Activated CD4-positive, alpha-beta T cell treated with anti-CD3 and anti-CD28 coated beads, Interleukin-2, amount 10 ng/mL, durations not matched to agents 7 days and 5 days (primary cell): ENCODE data around the gene CTCFL. TPM values are rescaled to one million over a fixed set of nuclear protein-coding genes. Genes with fewer than 3 reads are reported as not detected.

Experiments used
- CTCF ChIA-PET: fragments of 350-600 bp; sonication (Branson Sonifier 250); formaldehyde crosslinking; loops from one replicate; lab custom pipeline; 2021; ENCODE audit warnings: antibody characterized with exemption; lab: Charles Lee
- POLR2A ChIA-PET: fragments of 350-600 bp; sonication (Branson Sonifier 250); formaldehyde crosslinking; loops from one replicate; lab custom pipeline; 2021; ENCODE audit warnings: antibody characterized with exemption; lab: Charles Lee
- DNase-seq: peaks from one replicate; pipeline ENCODE4 v3.0.0-alpha.2; 2020
- H3K27ac Mint-ChIP-seq: one replicate; pipeline ENCODE4 v1.8.0; 2021; ENCODE audit warnings: mild to moderate bottlenecking, moderate library complexity, mixed read lengths
- H3K27me3 Mint-ChIP-seq: one replicate; pipeline ENCODE4 v1.8.0; 2021; ENCODE audit warnings: mixed read lengths
- H3K36me3 Mint-ChIP-seq: one replicate; pipeline ENCODE4 v1.8.0; 2021; ENCODE audit warnings: low read depth, mixed read lengths
- H3K4me1 Mint-ChIP-seq: one replicate; pipeline ENCODE4 v1.8.0; 2021; ENCODE audit warnings: mixed read lengths
- H3K4me3 Mint-ChIP-seq: one replicate; pipeline ENCODE4 v1.8.0; 2021; ENCODE audit warnings: mild to moderate bottlenecking, moderate library complexity, mixed read lengths
- H3K9me3 Mint-ChIP-seq: one replicate; pipeline ENCODE4 v1.8.0; 2021; ENCODE audit warnings: mixed read lengths
- total RNA-seq, 2 experiments: library from RNA; stranded (reverse); gene quantifications; one replicate each; pipeline ENCODE4 v1.2.3, GENCODE V29; 2021

The CTCFL gene
- total RNA-seq, 2 experiments from 2014 or later: not detected

DNA sequence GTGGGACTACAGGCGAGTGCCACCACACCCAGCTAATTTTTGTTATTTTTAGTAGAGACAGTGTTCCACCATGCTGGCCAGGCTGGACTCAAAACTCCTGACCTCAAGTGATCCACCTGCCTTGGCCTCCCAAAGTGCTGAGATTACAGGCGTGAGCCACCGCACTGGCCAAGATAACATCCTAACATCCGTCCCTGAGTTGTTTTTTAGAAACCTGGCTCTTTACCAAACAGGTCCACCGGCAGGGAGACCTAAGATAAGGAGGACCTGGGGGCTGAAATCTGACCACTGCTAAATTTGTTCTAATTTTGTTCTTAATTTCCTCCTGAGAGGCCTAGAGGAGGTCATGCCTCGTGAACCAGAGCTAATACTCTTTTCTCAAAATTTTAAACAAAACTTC, 20.5 kb downstream of the CTCFL start:
- Mint-ChIP-seq H3K27me3 (peaks cover 58% of the 10 kb centered on the region), H3K4me3 (no peak overlapping the region), H3K27ac (no peak overlapping the region), H3K9me3 (no peaks in the 10 kb centered on the region), H3K4me1 (no peaks in the 10 kb centered on the region), H3K36me3 (no peaks in the 10 kb centered on the region)
- ChIA-PET CTCF (interaction anchor here (1.7 kb wide), 1 partner anchor 75 kb away, joined by 3 read pairs; no protein-coding TSS in a partner anchor), POLR2A (no interaction called here)
- no peak for DNase-seq

DNA sequence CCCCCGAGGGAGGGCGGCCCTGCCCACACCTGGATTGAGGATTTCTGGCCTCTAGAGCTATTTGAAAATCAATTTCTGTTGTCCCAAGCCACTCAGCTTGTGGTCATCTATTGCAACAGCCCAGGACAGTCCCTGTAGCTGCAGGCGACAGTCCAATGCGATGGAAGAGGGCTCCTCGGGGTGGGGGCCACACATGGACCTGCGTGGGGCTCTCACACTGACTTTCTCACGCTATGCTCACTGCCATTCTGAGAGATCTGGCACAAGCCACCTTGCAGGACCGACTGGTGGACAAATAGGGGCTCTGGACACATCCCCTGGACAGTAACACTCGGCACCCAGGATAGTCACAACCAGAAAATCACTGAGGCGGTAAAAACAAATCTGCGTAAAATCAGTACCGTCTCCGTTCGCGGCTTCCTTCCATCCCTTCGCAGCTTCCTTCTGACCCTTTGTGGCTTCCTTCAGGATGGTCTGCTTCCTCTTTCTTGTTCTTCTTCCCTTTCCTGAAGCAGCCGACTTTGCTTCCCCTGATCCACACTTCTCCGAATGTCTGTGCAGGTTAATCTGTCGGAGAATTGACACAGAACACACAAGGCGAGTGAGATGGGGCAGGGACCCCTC, 21.8 kb downstream of the CTCFL start:
- Mint-ChIP-seq H3K9me3 (no peaks in the 10 kb centered on the region), H3K27me3 (peaks cover 55% of the 10 kb centered on the region), H3K4me3 (no peak overlapping the region), H3K36me3 (no peaks in the 10 kb centered on the region), H3K4me1 (peaks cover 7% of the 10 kb centered on the region), H3K27ac (no peak overlapping the region)
- ChIA-PET CTCF (no interaction called here), POLR2A (no interaction called here)
- DNase-seq: no peak

DNA sequence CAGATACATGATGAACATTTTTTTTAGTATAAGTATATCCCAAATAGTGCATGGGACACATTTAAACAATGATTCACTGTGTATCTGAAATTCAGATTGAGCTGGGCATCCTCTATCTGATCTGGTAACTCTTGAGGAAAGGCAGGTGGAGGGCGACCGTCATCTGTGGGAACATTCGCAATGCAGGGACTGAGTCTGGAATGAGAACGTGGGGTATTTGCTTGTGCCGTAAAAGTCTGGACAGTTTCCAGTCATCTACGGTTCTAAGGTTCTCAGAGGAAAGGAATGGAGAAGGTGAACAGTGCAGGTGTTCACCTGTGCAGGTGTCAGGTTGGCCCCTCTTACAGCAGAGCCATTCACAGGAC, 22.6 kb downstream of the CTCFL start:
- peaks cover 57% of the 10 kb centered on the region for H3K27me3 Mint-ChIP-seq
- H3K27ac Mint-ChIP-seq: no peak overlapping the region
- peaks cover 8% of the 10 kb centered on the region for H3K4me1 Mint-ChIP-seq
- no peak for DNase-seq
- POLR2A ChIA-PET: no interaction called here
- CTCF ChIA-PET: interaction anchor here (1.2 kb wide), 1 partner anchor 9 kb away, joined by 3 read pairs; no protein-coding TSS in a partner anchor
- no peak overlapping the region for H3K4me3 Mint-ChIP-seq
- no peaks in the 10 kb centered on the region for H3K9me3 Mint-ChIP-seq
- H3K36me3 Mint-ChIP-seq: no peaks in the 10 kb centered on the region

DNA sequence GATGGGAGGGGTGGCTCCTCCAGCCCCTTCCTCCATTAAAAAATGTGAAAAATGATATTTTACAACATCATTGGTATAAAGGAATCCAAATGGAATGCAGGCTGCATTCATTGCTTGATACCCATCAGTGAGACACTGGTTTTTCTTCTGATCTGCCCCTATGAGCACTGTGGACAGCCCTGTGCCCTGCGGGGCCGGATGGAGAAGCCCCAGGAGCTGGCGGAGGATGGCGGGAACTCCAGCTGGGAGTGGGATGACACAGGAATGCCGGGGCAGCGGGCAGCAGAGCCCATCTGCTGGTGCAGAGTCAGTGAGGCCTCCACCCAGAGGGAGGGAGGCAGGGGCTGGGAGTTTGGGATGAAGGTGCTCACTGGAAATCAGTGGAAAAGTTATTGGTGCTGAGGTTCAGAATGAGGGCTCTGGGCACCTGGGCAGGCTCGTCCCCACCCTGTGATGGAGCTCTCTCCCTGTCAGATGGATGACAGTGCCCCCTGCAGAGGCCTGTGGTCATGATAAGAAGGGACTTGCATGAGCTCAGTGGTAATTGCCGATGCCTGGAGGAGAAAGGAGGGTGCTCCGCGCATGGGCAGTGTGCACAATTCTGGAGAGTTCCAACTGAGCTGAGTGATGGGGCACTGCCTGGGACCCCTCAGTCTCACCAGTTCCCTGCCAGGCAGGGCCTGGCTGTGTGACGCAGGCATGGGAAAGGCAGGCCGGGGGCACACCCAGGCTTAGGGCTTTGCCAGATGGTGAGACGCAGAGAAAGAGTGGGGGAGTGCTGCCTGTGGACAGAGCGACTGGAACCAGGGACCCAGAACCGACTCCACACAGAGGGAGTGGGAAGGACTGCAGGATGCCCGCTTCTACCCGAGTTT, 23.2 kb downstream of the CTCFL start:
- Mint-ChIP-seq H3K4me3 (no peak overlapping the region), H3K4me1 (peaks cover 8% of the 10 kb centered on the region), H3K27me3 (peaks cover 61% of the 10 kb centered on the region), H3K36me3 (no peaks in the 10 kb centered on the region), H3K9me3 (no peaks in the 10 kb centered on the region), H3K27ac (no peak overlapping the region)
- ChIA-PET POLR2A (no interaction called here), CTCF (interaction anchor here (1.2 kb wide), 1 partner anchor 10 kb away, joined by 3 read pairs; no protein-coding TSS in a partner anchor)
- no peak for DNase-seq

DNA sequence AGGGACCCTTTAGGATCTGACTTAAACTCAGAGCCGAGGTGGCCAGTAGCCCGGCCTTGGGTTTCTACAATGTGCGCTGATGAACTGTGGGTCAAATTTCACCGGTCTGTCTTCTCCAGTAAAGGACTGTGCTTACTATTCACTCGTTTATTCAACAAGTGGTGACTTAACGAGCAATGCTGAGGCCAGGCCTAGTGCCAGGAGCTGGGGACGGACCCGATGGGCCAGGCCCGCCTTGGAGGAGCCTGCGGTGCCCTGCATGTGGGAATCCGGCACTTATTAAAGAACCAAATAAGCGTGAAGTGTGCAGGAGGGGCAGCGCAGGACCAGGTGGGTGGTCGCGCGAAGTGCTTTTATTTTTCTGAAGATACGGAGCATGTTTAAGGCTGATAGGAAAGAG, 24.0 kb downstream of the CTCFL start:
- peaks cover 8% of the 10 kb centered on the region for H3K4me1 Mint-ChIP-seq
- DNase-seq: no peak
- H3K27me3 Mint-ChIP-seq: peaks cover 61% of the 10 kb centered on the region
- no peak overlapping the region for H3K4me3 Mint-ChIP-seq
- no peaks in the 10 kb centered on the region for H3K36me3 Mint-ChIP-seq
- no peaks in the 10 kb centered on the region for H3K9me3 Mint-ChIP-seq
- ChIA-PET POLR2A (no interaction called here), CTCF (interaction anchor here (1.2 kb wide), 1 partner anchor 10 kb away, joined by 3 read pairs; no protein-coding TSS in a partner anchor)
- H3K27ac Mint-ChIP-seq: no peak overlapping the region

DNA sequence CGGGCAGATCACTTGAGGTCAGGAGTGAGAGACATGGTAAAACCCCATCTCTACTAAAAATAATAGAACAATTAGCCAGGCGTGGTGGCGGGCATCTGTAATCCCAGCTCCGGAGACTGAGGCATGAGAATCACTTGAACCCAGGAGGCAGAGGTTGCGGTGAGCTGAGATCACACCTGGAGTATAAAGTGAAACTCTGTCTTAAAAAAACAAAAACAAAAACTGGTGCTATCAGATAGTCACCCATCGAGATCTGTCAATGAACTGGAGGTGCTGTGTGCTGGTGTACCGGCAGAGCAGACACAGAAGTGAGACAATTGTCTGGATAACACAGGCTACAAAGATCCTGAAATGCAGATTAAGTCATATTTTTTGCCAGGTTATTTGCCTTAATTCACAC, 24.7 kb downstream of the CTCFL start:
- Mint-ChIP-seq H3K36me3 (no peaks in the 10 kb centered on the region), H3K9me3 (no peaks in the 10 kb centered on the region), H3K4me3 (no peak overlapping the region), H3K4me1 (peaks cover 9% of the 10 kb centered on the region), H3K27ac (no peak overlapping the region), H3K27me3 (peaks cover 58% of the 10 kb centered on the region)
- ChIA-PET POLR2A (no interaction called here), CTCF (interaction anchor here (0.6 kb wide), 1 partner anchor 1476 kb away, joined by 4 read pairs; no protein-coding TSS in a partner anchor)
- no peak for DNase-seq

DNA sequence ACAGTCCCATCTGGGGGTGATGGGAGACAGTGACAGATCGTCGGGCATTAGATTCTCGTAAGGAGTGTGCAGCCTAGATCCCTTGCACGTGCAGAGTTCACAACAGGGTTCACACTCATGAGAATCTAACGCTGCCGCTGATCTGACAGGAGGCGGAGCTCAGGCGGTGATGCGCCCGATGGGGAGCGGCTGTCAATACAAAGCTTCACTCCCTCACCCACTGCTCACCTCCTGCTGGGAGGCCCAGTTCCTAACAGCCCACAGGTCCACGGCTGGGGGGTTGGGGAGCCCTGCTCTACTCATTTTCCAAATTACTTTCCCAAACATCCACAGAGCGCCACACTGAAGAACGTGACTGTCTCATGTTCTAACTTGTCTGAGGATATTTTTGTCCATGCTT, 25.3 kb downstream of the CTCFL start:
- Mint-ChIP-seq H3K4me1 (peaks cover 14% of the 10 kb centered on the region), H3K4me3 (no peak overlapping the region), H3K27ac (no peak overlapping the region), H3K27me3 (peaks cover 58% of the 10 kb centered on the region), H3K36me3 (no peaks in the 10 kb centered on the region), H3K9me3 (no peaks in the 10 kb centered on the region)
- ChIA-PET CTCF (interaction anchor here (0.6 kb wide), 1 partner anchor 1477 kb away, joined by 4 read pairs; no protein-coding TSS in a partner anchor), POLR2A (no interaction called here)
- DNase-seq: no peak

DNA sequence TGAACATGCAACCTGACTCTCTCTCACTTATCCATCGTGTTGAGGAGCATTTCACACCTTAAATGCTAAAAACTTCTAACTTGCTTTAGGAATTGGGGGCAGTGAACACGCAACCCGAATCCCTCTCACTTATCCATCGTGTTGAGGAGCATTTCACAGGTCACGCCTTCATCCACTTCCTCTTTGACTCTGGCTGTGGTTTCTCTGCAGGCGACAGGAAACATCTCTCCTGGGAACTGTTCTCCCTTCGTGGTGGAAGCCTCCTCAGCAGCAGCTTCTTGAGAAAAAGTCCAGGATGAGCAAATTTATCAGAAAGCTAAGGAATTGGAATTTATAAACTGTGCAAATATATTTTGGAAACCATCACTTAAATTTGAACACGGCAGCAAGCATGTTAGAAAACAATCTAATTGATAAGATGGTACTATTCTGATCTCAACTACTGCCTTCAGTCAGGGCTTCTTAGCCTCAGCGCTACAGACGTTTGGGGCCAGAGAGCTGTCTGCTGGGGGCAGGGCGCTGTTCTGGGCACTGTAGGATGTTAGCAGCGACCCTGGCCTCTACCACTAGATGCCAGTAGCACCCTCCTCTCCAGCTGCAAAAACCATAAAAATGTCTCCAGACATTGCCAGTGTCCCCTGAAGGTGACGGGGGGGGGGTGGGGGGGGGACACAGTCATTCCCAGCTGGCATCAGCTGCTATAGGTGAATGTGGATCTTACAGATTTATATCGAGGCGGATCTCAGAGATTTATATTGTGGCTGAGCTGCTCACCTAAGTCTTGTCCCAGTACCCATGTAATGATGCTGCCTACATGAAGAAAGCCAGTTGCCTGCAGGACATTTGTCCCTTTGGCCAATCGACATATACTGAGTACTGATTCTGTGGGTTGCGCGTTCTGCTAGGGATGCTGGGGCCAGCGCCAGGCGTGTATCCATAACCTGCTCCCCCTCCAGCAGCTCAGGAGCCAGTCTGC, 26.2 kb downstream of the CTCFL start:
- Mint-ChIP-seq H3K36me3 (no peaks in the 10 kb centered on the region), H3K27me3 (peaks cover 51% of the 10 kb centered on the region), H3K27ac (no peak overlapping the region), H3K4me3 (no peak overlapping the region), H3K9me3 (no peaks in the 10 kb centered on the region), H3K4me1 (peaks cover 14% of the 10 kb centered on the region)
- peak; percentile 49 for DNase-seq
- CTCF ChIA-PET: no interaction called here
- POLR2A ChIA-PET: no interaction called here

DNA sequence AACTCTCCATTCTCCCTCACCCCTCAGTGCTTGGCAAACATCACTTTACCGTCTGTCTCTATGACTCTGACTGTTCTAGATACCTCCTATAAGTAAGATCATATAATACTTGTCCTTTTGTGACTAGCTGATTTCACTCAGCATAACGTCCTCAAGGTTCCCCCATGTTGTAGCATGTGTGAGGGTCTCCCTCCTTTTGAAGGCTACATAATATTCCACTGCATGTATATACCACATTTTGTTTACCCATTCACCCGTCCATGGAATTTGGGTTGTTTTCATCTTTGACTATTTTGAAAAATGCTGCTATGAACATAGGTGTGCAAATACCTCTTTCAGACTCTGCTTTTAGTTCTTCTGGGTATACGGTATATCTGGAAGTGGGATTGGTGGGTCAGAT, 28.3 kb downstream of the CTCFL start:
- Mint-ChIP-seq H3K4me3 (no peak overlapping the region), H3K27me3 (peaks cover 44% of the 10 kb centered on the region), H3K4me1 (peaks cover 14% of the 10 kb centered on the region), H3K27ac (no peak overlapping the region), H3K9me3 (no peaks in the 10 kb centered on the region), H3K36me3 (no peaks in the 10 kb centered on the region)
- CTCF ChIA-PET: interaction anchor here (1.2 to 1.3 kb wide), 3 partner anchors 115 to 728 kb away, joined by 4 to 8 read pairs (median 4); no protein-coding TSS in a partner anchor
- POLR2A ChIA-PET: no interaction called here
- DNase-seq: no peak

DNA sequence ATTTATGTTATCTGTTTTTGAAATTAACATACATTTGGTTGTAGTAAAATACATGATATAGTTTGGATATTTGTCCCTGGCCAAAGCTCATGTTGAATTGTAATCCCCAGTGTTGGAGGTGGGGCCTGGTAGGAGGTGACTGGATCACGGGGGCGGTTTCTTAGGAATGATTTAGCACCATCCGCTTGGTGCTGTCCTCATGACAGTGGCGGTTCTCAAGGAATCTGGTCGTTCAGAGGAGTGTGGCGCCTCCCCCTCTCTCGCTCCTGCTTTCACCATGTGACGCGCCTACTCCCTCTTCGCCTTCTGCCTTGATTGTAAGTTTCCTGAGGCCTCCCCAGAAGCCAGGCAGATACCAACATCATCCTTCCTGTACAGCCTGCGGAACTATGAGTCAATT, 29.0 kb downstream of the CTCFL start:
- H3K27me3 Mint-ChIP-seq: peaks cover 44% of the 10 kb centered on the region

DNA sequence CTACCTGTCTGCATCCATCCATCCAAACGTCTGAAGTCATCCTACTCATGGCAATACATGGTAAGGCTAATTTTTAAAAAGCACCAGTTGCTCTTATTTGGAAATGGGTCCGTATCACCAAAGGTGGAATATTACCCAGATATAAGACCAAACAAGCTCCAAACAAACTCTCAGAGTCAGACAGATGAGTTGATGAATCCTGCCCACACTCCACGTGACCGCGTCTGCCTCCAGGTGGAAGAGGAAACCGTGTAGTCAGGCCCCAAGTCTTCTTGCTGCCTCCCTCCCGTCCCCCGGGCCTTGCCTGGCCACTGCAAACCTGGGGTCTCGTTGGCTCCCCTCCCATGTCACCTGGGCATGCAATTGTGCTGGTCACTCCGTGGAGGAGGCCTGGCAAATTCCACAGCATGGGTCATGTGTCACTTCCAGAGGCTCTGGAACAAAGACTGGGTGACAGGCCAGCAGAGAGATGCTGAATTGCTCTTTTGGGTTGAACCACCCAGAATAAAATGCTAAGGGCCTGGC, 31.8 kb downstream of the CTCFL start:
- Mint-ChIP-seq H3K4me1 (peaks cover 8% of the 10 kb centered on the region), H3K4me3 (no peak overlapping the region), H3K27ac (no peak overlapping the region), H3K27me3 (peaks cover 32% of the 10 kb centered on the region), H3K9me3 (no peaks in the 10 kb centered on the region), H3K36me3 (no peaks in the 10 kb centered on the region)
- ChIA-PET CTCF (interaction anchor here (0.7 to 1.7 kb wide), 3 partner anchors 50 to 1788 kb away, joined by 3 to 5 read pairs (median 3); no protein-coding TSS in a partner anchor), POLR2A (no interaction called here)
- DNase-seq: no peak

More for the DNA sequence above, 29.0 kb downstream of the CTCFL start:
- Mint-ChIP-seq H3K36me3 (no peaks in the 10 kb centered on the region), H3K27ac (no peak overlapping the region), H3K9me3 (no peaks in the 10 kb centered on the region), H3K4me1 (peaks cover 14% of the 10 kb centered on the region), H3K4me3 (no peak overlapping the region)
- ChIA-PET POLR2A (no interaction called here), CTCF (interaction anchor here (0.6 to 1.3 kb wide), 6 partner anchors 110 to 729 kb away, joined by 3 to 8 read pairs (median 4); no protein-coding TSS in a partner anchor)
- no peak for DNase-seq

DNA sequence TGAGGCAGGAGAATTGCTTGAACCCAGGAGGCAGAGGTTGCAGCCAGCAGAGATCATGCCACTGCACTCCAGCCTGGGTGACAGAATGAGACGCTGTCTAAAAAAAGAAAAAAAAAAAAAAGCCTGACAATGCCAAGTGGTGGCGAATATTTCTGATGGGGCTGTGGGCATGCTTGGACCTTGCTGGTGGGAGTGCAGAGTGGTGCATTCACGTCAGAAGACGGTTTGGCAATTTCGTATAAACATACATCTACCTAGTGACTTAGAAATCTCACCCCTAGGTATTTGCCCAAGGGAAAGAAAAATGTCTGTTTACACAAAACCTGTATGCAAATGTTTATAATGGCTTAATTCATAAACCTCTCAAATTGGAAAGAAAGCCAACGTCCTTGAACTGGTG, 33.6 kb downstream of the CTCFL start:
- POLR2A ChIA-PET: no interaction called here
- H3K27me3 Mint-ChIP-seq: peaks cover 34% of the 10 kb centered on the region
- H3K9me3 Mint-ChIP-seq: no peaks in the 10 kb centered on the region
- peaks cover 6% of the 10 kb centered on the region for H3K4me1 Mint-ChIP-seq
- CTCF ChIA-PET: interaction anchor here (1.1 kb wide), 1 partner anchor 58 kb away, joined by 3 read pairs; no protein-coding TSS in a partner anchor
- H3K36me3 Mint-ChIP-seq: no peaks in the 10 kb centered on the region
- no peak overlapping the region for H3K27ac Mint-ChIP-seq
- H3K4me3 Mint-ChIP-seq: no peak overlapping the region
- no peak for DNase-seq
